GM21515 (cell line): Measurements from ENCODE around the gene LRRC14B.

Experiments
- ATAC-seq: cut with Tn5 transposase; IDR thresholded peaks from one replicate; pipeline ENCODE4 v1.9.1; 2021; ENCODE audit not compliant: unreplicated experiment

LRRC14B gene

DNA sequence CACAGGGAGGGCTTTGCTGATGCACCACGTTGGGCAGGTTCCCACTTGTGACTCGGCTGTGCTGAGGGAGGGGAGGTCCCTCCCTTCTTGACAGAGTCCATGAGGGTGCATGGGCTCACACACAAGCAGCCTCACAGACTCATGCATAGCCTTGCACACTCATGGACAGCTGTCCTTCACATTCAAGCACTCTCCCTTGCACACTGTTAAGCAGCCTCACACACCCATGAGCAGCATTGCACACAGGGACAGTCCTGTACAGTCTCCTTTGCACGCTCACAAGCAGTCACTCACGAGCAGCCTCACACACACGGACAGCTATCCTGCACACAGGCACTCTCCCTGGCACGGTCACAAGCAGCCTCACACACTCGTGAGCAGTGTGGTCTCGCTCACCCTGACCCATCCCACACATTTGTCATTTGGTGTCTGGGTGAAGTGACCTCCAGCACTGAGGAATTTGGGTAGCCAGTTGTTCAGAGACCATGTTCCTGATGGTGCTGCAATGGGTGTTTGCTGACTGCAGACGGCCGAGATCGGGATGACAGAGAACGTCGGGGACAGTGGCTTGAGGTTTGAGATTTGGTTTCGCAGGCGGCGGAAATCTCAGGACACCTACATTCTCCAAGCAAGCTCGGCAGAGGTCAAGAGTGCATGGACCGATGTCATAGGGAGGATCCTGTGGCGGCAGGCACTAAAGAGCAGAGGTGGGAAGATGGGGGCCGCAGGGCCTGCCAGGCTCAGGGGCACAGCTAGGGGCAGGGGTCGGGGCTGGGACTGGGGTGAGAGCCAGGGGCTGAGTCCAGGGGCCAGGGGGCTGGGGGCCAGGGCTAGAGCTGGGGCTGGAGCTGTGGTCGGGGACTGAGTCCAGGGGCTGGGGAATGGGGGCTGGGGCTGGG lies 17.7 kb upstream of the LRRC14B start:
- no peak for ATAC-seq

DNA sequence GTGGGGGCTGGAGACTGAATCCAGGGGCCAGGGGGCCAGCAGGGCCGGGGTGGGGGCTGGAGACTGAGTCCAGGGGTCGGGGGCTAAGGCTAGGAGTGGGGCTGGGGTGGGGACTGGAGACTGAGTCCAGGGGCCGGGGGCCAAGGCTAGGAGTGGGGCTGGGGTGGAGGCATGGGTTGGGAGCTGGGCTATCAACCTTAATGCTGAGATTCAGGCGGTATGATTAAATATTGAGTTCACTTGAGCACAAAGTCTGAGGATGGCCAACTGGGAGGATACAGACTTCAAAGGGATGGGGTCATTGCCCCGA lies 17.0 kb upstream of the LRRC14B start:
- no peak for ATAC-seq

DNA sequence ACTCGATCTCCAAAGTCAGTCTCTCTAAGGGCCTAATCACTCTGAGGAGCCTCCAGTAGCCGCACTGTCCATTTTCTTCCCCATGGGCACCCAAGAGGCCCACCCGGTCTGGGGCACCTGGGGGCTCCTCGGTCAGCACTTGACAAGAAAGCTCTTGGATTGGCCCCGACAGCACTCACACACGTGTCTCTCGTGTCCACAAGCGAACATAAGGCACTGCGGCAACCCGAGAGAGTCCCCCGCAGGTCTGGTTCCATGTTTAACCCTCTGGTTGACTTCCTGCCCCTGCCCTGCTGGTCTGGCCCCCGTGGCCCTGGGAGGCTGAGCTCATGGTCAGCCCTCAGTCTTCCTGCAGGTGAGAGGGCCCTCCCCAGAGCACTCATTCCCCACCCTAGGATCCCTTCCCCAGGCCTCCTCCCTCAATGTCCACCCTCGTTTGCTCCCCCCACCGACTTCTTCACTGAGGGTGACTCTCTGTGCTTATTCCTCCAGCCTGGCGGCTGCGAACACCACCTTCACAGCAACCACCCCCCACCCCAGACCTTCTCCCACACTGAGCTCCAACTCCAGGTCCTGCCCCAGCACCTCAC lies 16.3 kb upstream of the LRRC14B start:
- ATAC-seq, result no peak

DNA sequence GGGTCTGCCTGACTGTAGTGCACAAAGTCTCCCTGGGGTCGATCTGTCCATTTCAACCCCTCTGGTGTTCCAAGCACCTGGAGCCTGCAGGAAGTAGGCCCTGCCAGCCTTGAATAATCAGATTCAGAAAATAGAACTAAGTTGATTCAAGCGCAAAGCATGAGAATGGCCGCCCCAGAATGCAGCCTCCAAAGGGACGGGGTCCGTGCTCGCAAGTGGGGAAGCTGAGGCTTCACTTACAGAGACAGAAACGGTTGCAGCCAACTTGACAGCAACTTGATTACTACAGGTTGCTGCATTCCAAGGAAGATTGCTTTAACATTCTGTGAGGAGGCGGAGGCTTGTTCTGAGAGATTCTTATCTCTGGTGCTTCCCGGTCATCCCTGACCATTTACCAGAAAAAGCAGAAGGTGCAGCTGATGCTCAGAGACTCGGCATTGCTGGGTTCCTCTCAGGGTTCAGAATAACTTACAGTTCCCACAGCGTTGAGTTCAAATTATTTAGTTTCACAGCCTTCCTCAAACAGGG lies 14.9 kb upstream of the LRRC14B start:
- ATAC-seq, result no peak

DNA sequence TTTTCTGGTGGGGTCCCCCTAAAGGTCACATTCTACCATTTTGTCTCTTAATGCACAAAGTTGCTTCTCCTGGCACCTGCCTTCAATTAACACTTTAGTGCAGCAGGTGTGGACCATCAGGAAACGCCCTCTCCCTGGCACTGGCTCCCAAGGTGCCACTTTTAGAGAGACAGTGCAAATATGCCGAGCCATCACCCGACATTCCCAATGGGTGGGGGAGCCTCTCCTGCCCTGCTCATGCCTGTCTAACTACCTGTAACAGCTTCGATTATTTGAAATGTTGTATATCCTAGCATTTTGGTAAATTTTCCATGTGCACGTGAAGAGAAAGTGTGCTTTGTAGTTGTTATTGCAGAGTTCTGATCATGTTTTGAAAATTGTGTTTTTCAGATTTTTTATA lies 13.2 kb upstream of the LRRC14B start:
- ATAC-seq, result no peak

DNA sequence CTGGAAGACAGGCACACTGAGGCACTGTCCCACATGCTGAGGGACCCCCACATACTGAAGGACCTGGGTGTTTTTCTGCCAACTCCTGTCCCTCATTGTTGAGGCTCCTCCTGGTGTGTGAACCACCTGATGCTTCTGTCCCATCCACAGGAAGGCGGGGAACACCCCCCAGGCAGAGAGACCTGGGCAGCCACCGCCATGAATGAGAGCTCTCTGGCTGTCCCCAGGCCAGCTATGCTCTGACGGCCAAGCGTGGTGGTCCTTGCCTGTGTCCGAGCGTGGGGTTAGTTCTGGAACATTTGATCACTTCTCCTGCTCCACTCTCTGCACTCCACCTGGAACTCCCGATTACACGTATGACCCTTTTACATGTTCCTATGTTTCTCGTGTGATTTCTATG lies 11.9 kb upstream of the LRRC14B start:
- no peak for ATAC-seq

DNA sequence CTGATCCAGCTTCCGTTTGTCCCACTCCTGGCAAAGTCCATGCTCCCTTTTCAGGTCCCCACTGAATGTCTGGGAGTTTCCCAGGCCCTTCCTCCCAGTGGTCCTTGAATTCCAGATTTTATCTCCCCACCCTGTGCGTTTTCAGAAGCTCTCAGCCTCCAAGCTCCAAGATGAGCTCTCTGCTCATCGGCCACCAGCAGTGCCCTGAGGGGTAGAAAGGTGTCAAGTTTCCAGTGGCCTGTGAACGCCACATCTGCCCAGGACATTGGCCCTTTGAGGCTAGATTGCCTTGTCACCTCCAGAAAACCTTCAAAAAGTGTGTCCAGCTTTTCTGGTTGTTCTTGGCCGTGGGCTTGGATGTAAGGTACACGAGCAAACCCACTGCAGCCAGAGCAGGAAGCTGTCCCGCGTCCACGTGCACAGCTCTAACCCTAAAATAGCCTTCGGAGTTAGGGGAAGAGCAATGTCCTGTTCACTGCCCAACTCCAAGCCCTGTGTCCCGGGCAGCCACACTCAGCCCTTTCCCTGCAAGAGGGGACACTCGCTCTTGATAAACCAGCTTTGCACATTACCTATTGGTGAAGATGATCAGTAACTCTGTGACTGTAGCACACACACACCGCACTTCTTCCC lies 10.9 kb upstream of the LRRC14B start:
- no peak for ATAC-seq

DNA sequence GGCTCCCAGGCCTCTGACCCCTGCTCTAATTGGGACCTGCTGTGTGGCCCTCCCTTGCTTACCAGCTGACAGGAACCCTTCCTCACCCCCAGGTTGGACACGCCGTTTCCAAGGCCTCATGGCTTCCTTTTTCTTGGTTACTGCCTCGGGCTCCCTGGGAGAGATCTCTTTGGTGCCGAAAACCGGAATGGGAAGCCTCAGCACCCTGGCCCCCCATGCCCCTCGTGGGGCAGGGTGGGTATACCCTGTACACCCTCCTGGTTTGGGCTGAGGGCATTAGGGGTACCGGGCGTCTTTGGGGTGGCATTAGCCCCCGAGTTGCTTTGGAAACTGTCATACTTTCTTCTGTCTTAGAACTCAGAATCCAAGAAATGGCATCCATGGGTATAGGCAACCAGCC lies 10.1 kb upstream of the LRRC14B start:
- no peak for ATAC-seq

DNA sequence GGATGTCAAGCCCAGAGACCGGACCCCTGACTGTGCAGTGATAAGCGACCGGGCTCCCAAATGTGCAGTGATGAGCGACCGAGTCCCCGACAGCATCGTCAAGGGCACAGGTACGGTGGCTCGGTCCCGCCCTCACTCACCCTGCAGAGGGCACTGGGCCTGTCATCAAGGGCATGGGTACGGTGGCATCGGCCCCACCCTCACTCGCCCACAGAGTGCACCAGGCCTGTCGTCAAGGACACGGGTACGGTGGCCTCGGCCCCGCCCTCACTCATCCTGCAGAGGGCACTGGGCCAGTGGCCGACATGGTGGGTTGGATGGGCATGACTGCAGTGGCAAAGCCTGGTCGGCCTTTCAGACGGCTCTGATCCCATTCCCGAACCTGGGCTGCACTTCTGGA lies 9.7 kb upstream of the LRRC14B start:
- ATAC-seq, result no peak

DNA sequence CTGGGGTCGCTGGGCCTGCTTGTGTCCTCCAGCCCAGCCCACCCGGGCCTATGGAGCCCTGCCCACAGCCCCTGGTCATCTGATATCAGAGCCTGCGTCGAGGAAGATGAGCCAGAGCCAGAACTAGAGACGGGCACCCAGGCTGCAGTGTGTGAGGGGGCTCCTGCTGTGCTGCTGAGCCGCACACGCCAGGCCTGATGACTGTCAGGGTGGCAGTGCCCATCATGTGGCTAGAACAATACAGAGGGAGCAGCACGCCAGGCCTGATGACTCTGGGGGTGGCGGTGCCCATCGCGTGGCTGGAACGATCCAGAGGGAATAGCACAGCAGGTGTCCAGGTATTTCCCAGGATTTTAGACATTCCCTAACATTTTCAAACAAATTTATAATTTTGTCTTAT lies 9.2 kb upstream of the LRRC14B start:
- no peak for ATAC-seq

DNA sequence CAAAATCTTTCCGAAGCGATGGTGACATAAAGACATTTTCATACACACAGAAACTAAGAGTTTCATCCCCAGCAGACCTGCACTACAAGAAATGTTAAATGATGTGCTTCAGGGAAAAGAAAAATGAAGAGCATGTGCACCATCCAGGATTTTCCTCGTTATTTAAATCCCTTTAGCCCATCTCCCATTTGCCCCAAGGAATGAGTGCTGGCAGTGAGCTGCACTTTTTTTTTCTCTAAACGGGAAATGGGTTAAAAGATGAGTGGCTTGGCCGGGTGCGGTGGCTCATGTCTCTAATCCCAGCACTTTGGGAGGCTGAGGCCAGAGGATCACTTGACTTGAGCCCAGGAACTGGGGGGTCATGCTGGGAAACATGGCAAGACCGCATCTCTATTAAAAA lies 6.8 kb upstream of the LRRC14B start:
- ATAC-seq, result no peak

DNA sequence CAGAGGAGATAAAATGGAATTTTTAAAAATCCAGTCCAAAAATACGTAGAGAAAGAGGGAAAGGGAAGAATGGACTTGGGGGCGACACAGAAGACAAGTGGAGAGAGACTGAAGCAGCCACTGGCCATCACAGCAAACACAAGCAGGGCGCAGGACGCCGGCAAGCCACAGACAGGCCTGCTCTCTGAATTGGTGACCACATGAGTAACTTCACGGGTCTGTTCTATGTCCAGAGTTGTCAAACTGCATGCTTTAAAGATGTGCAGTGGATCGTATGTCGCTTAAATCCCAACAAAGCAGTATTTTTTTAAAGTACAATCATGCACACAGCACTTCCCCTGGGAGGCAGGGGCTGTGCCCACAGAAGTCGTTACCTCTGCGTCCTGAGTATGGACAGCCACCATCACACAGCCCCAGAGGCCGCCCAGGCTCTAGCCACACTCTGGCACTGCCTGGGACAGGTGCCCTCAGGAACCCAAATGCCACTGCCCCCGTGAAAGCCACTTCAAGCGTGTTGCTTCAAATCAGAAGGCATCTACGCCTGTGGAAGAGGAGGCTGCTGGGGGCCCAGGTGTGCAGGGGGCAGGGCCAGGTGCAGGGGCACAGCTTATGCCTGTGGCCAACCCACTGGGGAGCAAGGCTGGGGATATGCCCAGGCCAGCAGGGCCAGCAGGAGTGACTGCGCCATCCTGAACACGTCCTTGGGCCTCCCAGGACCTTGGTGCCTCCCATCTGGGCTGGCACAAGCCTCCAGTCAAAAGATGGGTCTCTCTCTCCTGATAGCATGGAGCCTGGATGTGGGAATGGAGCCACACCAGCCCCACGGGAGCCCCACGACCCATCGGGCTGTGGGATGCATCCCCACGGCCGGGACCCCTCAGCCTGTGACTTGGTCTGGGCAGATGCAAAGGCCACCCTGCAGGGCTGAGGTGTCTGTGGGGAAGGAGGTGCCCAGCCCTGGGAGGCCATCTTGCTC lies 5.9 kb upstream of the LRRC14B start:
- ATAC-seq, result no peak

DNA sequence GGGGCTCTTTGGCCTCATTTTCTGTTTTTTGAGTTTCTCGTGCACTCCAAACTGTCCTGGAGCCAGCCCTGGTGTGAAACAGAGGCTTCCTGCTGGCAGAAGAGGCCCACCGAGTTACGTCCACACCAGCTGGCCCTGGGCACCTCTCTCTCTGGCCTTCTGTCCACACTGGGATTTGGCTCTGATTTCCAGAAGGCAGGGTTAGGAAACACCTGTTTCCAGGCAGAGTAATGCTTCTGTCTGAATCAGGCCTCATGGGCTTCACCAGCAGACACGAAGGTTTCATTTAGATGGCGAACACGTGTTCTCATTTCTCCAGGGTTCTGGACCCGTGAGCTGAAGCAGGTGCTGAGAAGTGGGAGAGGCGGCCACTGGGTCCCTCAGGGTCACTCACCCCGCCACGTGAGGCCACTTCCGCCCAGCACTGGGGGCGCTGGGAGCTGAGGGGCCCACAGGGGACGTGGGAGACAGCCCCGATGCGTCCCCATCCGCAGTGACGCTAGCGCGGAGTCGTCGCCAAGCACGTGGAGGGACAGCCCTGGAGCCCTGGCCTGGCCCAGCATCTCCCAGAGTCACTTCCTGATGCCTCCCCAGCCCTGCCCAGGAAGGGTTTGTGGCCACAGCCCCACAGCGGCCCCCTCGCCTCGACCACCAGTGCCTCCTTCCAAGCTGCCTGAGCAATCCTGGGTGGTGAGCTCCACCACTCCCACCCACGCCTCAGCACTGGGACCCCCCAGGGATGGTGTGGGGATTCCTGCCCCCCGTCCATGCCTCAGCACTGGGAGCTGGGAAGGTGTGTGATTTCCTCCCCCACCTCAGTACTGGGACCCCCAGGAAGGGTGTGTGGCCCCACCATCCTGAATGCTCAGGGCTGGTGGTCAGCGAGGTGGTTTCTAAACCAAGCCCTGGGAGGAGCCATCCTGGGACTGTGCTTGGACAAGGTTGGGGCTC lies 4.9 kb upstream of the LRRC14B start:
- ATAC-seq, result no peak

DNA sequence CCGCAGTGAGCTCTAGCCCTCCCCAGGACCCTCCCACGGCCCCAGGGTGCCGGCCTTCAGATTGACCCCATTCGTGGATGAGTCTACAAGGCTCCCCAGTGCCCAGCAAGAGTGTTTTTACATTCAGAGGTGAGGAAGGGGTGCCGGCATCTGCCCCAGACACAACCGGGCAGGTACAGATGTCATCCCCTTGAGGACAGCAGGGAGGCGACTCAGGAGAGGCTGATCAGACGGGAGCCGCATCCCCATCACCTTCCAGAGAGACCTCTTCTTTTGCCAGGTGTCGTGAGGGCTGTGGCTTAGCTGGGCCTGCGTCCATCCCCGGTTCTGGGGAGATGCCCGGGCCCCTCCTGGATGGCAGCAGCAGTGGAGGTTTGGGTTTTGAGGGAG lies 4.3 kb upstream of the LRRC14B start:
- no peak for ATAC-seq

DNA sequence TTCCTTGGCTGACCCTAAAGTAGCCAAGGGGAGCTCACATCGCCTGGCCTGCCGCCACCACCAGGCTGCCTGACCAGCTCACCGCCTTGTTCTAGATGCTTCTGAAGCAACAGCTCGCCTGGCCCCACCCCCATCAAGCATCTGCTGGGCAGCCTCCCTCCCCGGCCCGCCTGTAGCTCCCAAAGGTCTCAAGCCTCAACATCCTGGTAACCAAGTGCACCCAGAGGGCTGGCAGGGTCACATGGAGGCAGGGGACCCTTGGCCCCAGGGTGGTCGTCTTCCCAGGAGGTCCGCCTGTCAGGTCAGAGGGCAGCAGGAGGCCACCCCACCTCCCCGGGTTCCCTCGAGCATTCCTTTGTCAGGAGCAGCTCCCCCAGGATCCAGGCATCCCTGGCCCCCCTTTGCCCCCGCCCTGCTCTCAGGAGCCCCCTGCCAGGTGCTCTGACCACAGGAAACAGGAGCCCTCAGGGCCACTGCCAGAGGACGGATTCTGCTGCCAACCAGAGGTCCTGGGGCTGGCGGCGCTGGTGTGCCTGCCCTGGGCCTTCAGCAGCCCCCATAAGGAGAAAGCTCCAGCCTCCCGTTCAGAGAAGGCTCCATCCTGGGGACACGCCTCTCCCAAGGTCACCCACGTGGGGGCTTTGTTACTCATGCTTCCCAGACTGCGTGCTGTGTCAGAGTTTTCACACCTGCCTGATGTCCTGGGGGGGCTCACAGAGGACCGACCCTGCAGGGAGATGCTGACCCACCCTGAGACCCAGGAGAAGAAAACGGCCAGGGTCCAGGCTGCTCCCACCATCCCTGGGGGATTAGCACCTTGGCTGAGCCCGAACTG lies 3.5 kb upstream of the LRRC14B start:
- no peak for ATAC-seq

DNA sequence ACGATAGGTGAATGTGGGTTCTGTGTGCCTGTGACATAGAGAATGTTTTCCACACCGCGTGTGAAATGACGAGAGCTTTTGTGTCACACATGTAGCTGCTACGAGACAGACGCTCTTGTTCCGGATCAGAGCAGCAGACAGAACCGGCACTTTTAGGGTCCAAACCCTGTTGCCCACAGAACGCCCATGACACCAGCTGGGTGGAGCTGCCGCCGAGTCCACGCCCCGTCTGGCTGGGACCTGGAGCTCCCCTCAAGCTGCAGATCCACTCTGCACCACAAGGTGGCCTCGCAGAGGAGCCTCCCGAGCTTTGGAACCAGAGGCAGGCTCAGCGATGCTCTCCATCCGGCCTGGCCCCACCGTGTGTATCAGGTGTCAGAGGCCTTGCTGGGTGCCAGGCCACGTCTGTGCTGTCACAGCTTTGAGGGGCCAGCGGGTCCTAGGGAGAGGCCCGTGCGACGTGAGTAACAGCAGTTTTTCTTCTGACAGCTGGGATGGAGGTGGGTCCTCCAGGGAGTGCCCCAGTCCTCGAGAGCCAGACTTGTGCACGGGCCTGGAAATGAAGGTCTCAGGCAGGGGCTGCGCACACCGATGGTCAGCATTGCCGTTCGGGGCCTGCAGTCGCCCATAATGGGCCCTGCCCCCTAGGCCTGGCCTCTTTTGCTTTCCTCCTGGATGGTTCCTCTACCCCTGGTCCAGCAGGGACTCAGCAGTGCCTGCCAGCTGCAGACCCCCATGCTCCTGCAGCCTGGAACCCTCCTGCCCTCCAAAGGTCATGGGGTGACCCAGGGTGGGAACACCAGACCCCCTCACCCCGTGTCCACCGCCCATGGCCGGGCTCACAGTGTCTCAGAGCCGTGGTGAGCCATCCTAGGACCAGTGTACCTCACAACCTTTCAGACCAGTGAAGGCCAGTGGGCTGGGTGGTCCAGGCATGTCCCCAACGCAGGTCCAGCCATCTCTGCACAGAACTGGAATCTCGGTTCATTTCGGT lies 2.5 kb upstream of the LRRC14B start:
- peak; percentile 72 for ATAC-seq

DNA sequence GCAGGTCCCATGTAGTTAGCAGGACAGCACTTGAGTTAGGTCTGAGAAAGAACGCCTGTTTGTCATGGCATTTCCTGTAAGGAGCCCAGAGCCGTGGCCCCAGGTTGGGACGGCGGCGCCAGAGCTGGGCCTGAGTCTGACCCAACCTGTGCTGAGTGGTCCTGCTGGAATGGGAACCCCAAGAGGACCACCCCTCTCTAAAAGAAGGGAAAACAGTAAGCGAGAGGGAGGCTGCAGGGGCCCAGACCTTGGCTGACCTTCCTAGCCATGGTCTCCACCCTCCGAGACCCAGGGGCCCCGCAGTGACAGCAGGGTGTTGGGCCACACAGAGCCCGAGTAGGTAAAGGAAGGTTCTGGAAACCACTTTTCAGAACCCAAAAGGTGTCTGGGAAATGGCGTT lies 1.8 kb upstream of the LRRC14B start:
- no peak for ATAC-seq

DNA sequence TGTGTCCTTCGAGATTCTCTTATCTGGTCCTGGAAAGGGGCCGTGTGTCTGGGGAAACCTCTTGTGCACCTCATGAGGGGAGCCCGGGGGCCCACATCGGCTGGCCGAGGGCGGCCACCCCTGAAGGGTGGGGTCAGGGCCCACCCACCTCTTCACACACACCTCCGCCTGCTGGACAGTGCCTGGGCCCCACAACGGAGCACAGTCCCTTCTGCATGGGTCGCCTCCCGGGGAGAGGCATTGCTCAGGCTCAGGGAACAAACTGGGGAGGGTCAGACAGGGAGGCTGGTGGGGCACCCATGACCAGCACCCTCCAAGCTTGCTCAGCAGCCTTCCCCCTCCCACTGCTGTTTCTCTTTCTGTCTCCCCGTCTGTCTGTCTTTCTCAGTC lies 1.3 kb upstream of the LRRC14B start:
- ATAC-seq, result no peak
